Ovary (tissue), 9 donors: ENCODE data around the gene HECW1. TPM values are rescaled to one million over a fixed set of nuclear protein-coding genes. Genes with fewer than 3 reads are reported as not detected.

Experiments used
- DNase-seq, 5 donors: peaks; one replicate each; pipeline ENCODE4 v3.0.0-alpha.2; 2019 to 2020
- H3K27ac ChIP-seq, 2 donors: fragments of 200-600 bp; one replicate each; pipeline versions ENCODE4 v1.5.1 to v1.8.0; 2019 to 2022
- H3K27me3 ChIP-seq: fragments of 200-600 bp; one replicate; pipeline ENCODE4 v1.8.0; 2022
- H3K36me3 ChIP-seq: fragments of 200-600 bp; sonication (generic); one replicate; pipeline ENCODE4 v1.5.1; 2019
- H3K4me1 ChIP-seq: one replicate; pipeline ENCODE4 v1.8.1; 2013; ENCODE audit warnings: mild to moderate bottlenecking, moderate library complexity; ENCODE audit not compliant: insufficient read depth
- H3K4me3 ChIP-seq: fragments of 200-600 bp; sonication (generic); one replicate; pipeline ENCODE4 v1.5.1; 2017
- H3K9me3 ChIP-seq, 2 donors: fragments of 200-600 bp in 1 of 2; sonication (generic) in 1 of 2; one replicate each; pipeline versions ENCODE4 v1.5.1 to v1.8.1; 2013 to 2019; ENCODE audit warnings: mild to moderate bottlenecking in 1 of 2, moderate library complexity in 1 of 2
- CTCF ChIP-seq, 3 donors: fragments of 450-650 bp in 2 of 3; fragments of 200-600 bp in 1 of 3; IDR thresholded peaks; one replicate each; pipeline versions ENCODE4 v1.5.1 to v1.8.0; 2016 to 2022; ENCODE audit warnings: antibody characterized with exemption in 3 of 3, mild to moderate bottlenecking in 1 of 3
- EP300 ChIP-seq: sonication (generic); formaldehyde crosslinking; IDR thresholded peaks from one replicate; pipeline ENCODE4 v1.6.1; 2017; ENCODE audit warnings: antibody characterized with exemption
- POLR2A ChIP-seq: fragments of 450-650 bp; IDR thresholded peaks from one replicate; pipeline ENCODE4 v1.6.1; 2017; ENCODE audit warnings: antibody characterized with exemption, mild to moderate bottlenecking, moderate library complexity
- WGBS, 3 donors: extraction: QIAGEN DNeasy Blood & Tissue Kit in 1 of 3; methylation state at CpG; one replicate each; pipeline versions ENCODE4 v1.1.5 to v1.1.7; 2013 to 2017; 5-methylcytosine and 5-hydroxymethylcytosine counted together
- intact Hi-C, 4 donors: fragments of 100-400 bp; cut with DNase I; formaldehyde crosslinking; loops; one replicate each; pipeline versions ENCODE4 v1.11.0 to v1.15.1; 2022 to 2023
- polyA plus RNA-seq, 2 donors: library from polyadenylated mRNA; stranded (reverse); fragments of 200-250 nt in 1 of 2; fragments of 350-450 nt in 1 of 2; fragmentation: Illumina TruSeq in 1 of 2; extraction: RNeasy Lipid Tissue Mini Kit (QIAGEN cat#74804) in 1 of 2; gene quantifications; one replicate each; pipeline ENCODE4 v1.2.3, GENCODE V29; 2013 to 2014
- total RNA-seq, 7 donors: library from RNA; depleted of rRNA in 2 of 7; stranded (reverse); fragments of >200 nt in 2 of 7; fragmentation: NEBNext Ultra II Directional in 3 of 7; extraction: Animal tissue kit (Norgen Biotek cat#: 25700) in 3 of 7; gene quantifications; one replicate each; pipeline versions ENCODE4 v1.1.0 to v1.2.4, GENCODE V29; 2016 to 2023
- donor health status: DM: no; HTN: no; CAD: no; lungs with moderate emphysema.
- donor health status: DM: no; HTN: no; CAD: no.
- donor health status: Bipolar disorder and iron deficiency.
- donor health status: DM: yes; HTN: yes; CAD: no.
- donor health status: DM: no; HTN: no; CAD: no.
- donor health status: DM: yes; HTN: yes; CAD: no.

The HECW1 gene
- total and polyA plus RNA-seq, 9 donors: 0.31 to 6.4 (median 1.8) TPM; not detected in 1

GRCh38 chr7:43195768-43196167, 83.3 kb downstream of the HECW1 start:
- 88 to 92% (median 91%) methylated on average over 5 of the region's 5 CpGs for WGBS, 3 donors
- Histone ChIP-seq H3K27ac (no peak overlapping the region), H3K27me3 (no peaks in the 10 kb centered on the region), H3K4me1 (no peaks in the 10 kb centered on the region), H3K4me3 (no peak overlapping the region), H3K9me3 (no peaks in the 10 kb centered on the region), H3K36me3 (no peaks in the 10 kb centered on the region)
- TF ChIP-seq EP300 (no peak), CTCF (IDR thresholded peaks at IDR 0.05) (no peak), POLR2A (no peak)
- DNase-seq: no peak
- intact Hi-C loops: no loop called here

GRCh38 chr7:43196379-43196778, 83.9 kb downstream of the HECW1 start:
- no peak for DNase-seq
- intact Hi-C loops: no loop called here
- Histone ChIP-seq H3K9me3 (no peaks in the 10 kb centered on the region), H3K27me3 (no peaks in the 10 kb centered on the region), H3K4me3 (no peak overlapping the region), H3K27ac (no peak overlapping the region), H3K36me3 (no peaks in the 10 kb centered on the region), H3K4me1 (no peaks in the 10 kb centered on the region)
- TF ChIP-seq EP300: no peak
- TF ChIP-seq POLR2A: no peak
- no peak for TF ChIP-seq CTCF (IDR thresholded peaks at IDR 0.05)
- WGBS, 3 donors: 64 to 75% (median 70%) methylated on average over 5 of the region's 5 CpGs

GRCh38 chr7:43198016-43198415, 85.6 kb downstream of the HECW1 start:
- intact Hi-C loops: no loop called here
- H3K4me3 ChIP-seq: no peak overlapping the region
- WGBS, 3 donors: 95 to 99% (median 95%) methylated on average over 6 of the region's 6 CpGs

GRCh38 chr7:43198599-43199090, 86.2 kb downstream of the HECW1 start:
- Histone ChIP-seq H3K36me3 (no peaks in the 10 kb centered on the region), H3K27me3 (no peaks in the 10 kb centered on the region), H3K4me1 (no peaks in the 10 kb centered on the region), H3K27ac (no peak overlapping the region), H3K4me3 (no peak overlapping the region), H3K9me3 (no peaks in the 10 kb centered on the region)
- intact Hi-C loops: no loop called here
- 75 to 84% (median 81%) methylated on average over 7 of the region's 7 CpGs for WGBS, 3 donors
- no peak for DNase-seq
- no peak for TF ChIP-seq EP300
- TF ChIP-seq POLR2A: no peak
- no peak for TF ChIP-seq CTCF (IDR thresholded peaks at IDR 0.05)

More at GRCh38 chr7:43198016-43198415, 85.6 kb downstream of the HECW1 start:
- no peak for TF ChIP-seq POLR2A
- TF ChIP-seq EP300: no peak
- TF ChIP-seq CTCF (IDR thresholded peaks at IDR 0.05): no peak
- Histone ChIP-seq H3K27me3 (no peaks in the 10 kb centered on the region), H3K36me3 (no peaks in the 10 kb centered on the region), H3K9me3 (no peaks in the 10 kb centered on the region), H3K4me1 (no peaks in the 10 kb centered on the region), H3K27ac (no peak overlapping the region)
- DNase-seq: no peak
